Measurements from ENCODE around the gene MPRIP. TPM values are rescaled to one million over a fixed set of nuclear protein-coding genes. Genes with fewer than 3 reads are reported as not detected.

MPRIP gene
- total RNA-seq, 2 experiments from 2014 or later, result 132 to 135 TPM

- DNase-seq (peak; percentile 82), ATAC-seq (peak; percentile 84)
- intact Hi-C loops (cut with micrococcal nuclease), result no loop called here
- no peak for TF ChIP-seq CTCF (IDR thresholded peaks at IDR 0.05)
- ChIA-PET CTCF (interaction anchor here (1.0 to 1.4 kb wide), 2 partner anchors 12 to 50 kb away, joined by 3 read pairs; no protein-coding TSS in a partner anchor), POLR2A (interaction anchor here (1.2 kb wide), 1 partner anchor 10 kb away, joined by 3 read pairs; no protein-coding TSS in a partner anchor)
- peaks cover 18% of the 10 kb centered on the region for H3K36me3 Mint-ChIP-seq (ENCODE audit: low read depth)
- no peaks in the 10 kb centered on the region for H3K27me3 Mint-ChIP-seq
- no peak overlapping the region for H3K4me3 Mint-ChIP-seq
- no peaks in the 10 kb centered on the region for H3K9me3 Mint-ChIP-seq
- H3K4me1 Mint-ChIP-seq (ENCODE audit: low read depth), result peaks cover 54% of the 10 kb centered on the region
- H3K27ac Mint-ChIP-seq, result peak overlapping the region; percentile 58
Measured at GRCh38 chr17:17186051-17186450, 143.8 kb downstream of the MPRIP start.

- H3K27me3 Mint-ChIP-seq, result no peaks in the 10 kb centered on the region
- no peak for ATAC-seq
- peak overlapping the region; percentile 58 for H3K27ac Mint-ChIP-seq
- H3K4me1 Mint-ChIP-seq (ENCODE audit: low read depth), result peaks cover 47% of the 10 kb centered on the region
- peaks cover 17% of the 10 kb centered on the region for H3K36me3 Mint-ChIP-seq (ENCODE audit: low read depth)
- intact Hi-C loops (cut with micrococcal nuclease), result no loop called here
- H3K9me3 Mint-ChIP-seq, result no peaks in the 10 kb centered on the region
- ChIA-PET CTCF (interaction anchor here (1.0 to 1.4 kb wide), 2 partner anchors 11 to 49 kb away, joined by 3 read pairs; no protein-coding TSS in a partner anchor), POLR2A (no interaction called here)
- H3K4me3 Mint-ChIP-seq, result no peak overlapping the region
- no peak for TF ChIP-seq CTCF (IDR thresholded peaks at IDR 0.05)
- no peak for DNase-seq
Measured at GRCh38 chr17:17186551-17187505, 144.6 kb downstream of the MPRIP start.

- DNase-seq (no peak), ATAC-seq (no peak)
- H3K9me3 Mint-ChIP-seq, result no peaks in the 10 kb centered on the region
- intact Hi-C loops (cut with micrococcal nuclease), result no loop called here
- ChIA-PET CTCF (interaction anchor here (1.3 kb wide), 1 partner anchor 11 kb away, joined by 3 read pairs; no protein-coding TSS in a partner anchor), POLR2A (interaction anchor here (0.5 to 1.3 kb wide), 2 partner anchors 12 to 190 kb away, joined by 3 read pairs; no protein-coding TSS in a partner anchor)
- no peak overlapping the region for H3K4me3 Mint-ChIP-seq
- peaks cover 31% of the 10 kb centered on the region for H3K4me1 Mint-ChIP-seq (ENCODE audit: low read depth)
- H3K27me3 Mint-ChIP-seq, result no peaks in the 10 kb centered on the region
- TF ChIP-seq CTCF (IDR thresholded peaks at IDR 0.05), result no peak
- H3K27ac Mint-ChIP-seq, result no peak overlapping the region
- H3K36me3 Mint-ChIP-seq (ENCODE audit: low read depth), result peaks cover 10% of the 10 kb centered on the region
Measured at GRCh38 chr17:17188586-17188985, 146.3 kb downstream of the MPRIP start.

GRCh38 chr17:17189559-17189958 is 147.3 kb downstream of the MPRIP start:
- intact Hi-C loops (cut with micrococcal nuclease), result no loop called here
- ATAC-seq (no peak), DNase-seq (no peak)
- ChIA-PET CTCF (interaction anchor here (1.3 to 1.5 kb wide), 2 partner anchors 10 to 14 kb away, joined by 3 to 4 read pairs; no protein-coding TSS in a partner anchor), POLR2A (interaction anchor here (1.3 kb wide), 1 partner anchor 11 kb away, joined by 3 read pairs; no protein-coding TSS in a partner anchor)
- TF ChIP-seq CTCF (IDR thresholded peaks at IDR 0.05), result no peak
- H3K36me3 Mint-ChIP-seq (ENCODE audit: low read depth), result peaks cover 3% of the 10 kb centered on the region
- H3K27ac Mint-ChIP-seq, result no peak overlapping the region
- H3K27me3 Mint-ChIP-seq, result no peaks in the 10 kb centered on the region
- H3K4me1 Mint-ChIP-seq (ENCODE audit: low read depth), result peaks cover 21% of the 10 kb centered on the region
- no peaks in the 10 kb centered on the region for H3K9me3 Mint-ChIP-seq
- no peak overlapping the region for H3K4me3 Mint-ChIP-seq

Measured in activated CD8-positive, alpha-beta T cell treated with anti-CD3 and anti-CD28 coated beads for 36 hours (primary cell).